Panc1 (cell line): ENCODE data around the gene GALNTL6. TPM values are rescaled to one million over a fixed set of nuclear protein-coding genes. Genes with fewer than 3 reads are reported as not detected.

Experiments
- ATAC-seq: fragments of 200-7000 bp; cut with Tn5 transposase; 2 replicates; pipeline ENCODE4 v1.9.1; 2020; ENCODE audit warnings: mild to moderate bottlenecking, moderate library complexity
- BruUV-seq: library from RNA; stranded (reverse); fragments of 400-500 nt; replicated peaks from 2 replicates; lab custom pipeline; 2021; lab: Mats Ljungman, UMichigan
- CTCF ChIA-PET: fragments of 300-600 bp; sonication (Branson Sonifier 250); formaldehyde crosslinking; loops from one replicate; lab custom pipeline; 2022; ENCODE audit warnings: antibody characterized with exemption; lab: Charles Lee
- POLR2A ChIA-PET: fragments of 300-600 bp; sonication (Branson Sonifier 250); formaldehyde crosslinking; loops from one replicate; lab custom pipeline; 2022; ENCODE audit warnings: antibody characterized with exemption; lab: Charles Lee
- DNase-seq: peaks from one replicate; pipeline ENCODE4 v3.0.0-alpha.2; 2010; ENCODE audit warnings: low read depth, low spot score
- H3K27ac ChIP-seq: 2 replicates; pipeline ENCODE4 v1.5.1; 2011; ENCODE audit warnings: mild to moderate bottlenecking, low read length, inconsistent platforms
- H3K27me3 ChIP-seq: fragments of 200-500 bp; sonication (Bioruptor generic); 2 replicates; pipeline ENCODE4 v1.6.0; 2014; ENCODE audit warnings: low read length, inconsistent platforms; ENCODE audit not compliant: control insufficient read depth, insufficient read depth
- H3K36me3 ChIP-seq: fragments of 200-500 bp; sonication (Bioruptor generic); 2 replicates; pipeline ENCODE4 v1.5.1; 2014; ENCODE audit warnings: inconsistent platforms, mild to moderate bottlenecking, low read length, moderate library complexity; ENCODE audit not compliant: control insufficient read depth, insufficient read depth
- H3K4me1 ChIP-seq: 2 replicates; pipeline ENCODE4 v1.5.1; 2011; ENCODE audit warnings: inconsistent platforms, mild to moderate bottlenecking, low read length, moderate library complexity; ENCODE audit not compliant: control insufficient read depth, insufficient read depth
- H3K4me3 ChIP-seq, 2 experiments: 2 replicates each; pipeline ENCODE4 v1.5.1; 2011 to 2012; ENCODE audit warnings: low read depth in 2 of 2, low read length in 2 of 2, mild to moderate bottlenecking in 2 of 2, inconsistent platforms in 1 of 2, moderate library complexity in 1 of 2
- H3K9me3 ChIP-seq: fragments of 200-500 bp; sonication (Bioruptor generic); 2 replicates; pipeline ENCODE4 v1.5.1; 2014; ENCODE audit warnings: low read depth, mild to moderate bottlenecking, inconsistent platforms, low read length, moderate library complexity; ENCODE audit not compliant: control insufficient read depth, insufficient read depth
- POLR2AphosphoS5 ChIP-seq: IDR thresholded peaks from 2 replicates; pipeline ENCODE4 v1.6.1; 2012; ENCODE audit warnings: mild to moderate bottlenecking, low read depth, low read length, moderate library complexity
- SIN3A ChIP-seq: IDR thresholded peaks from 2 replicates; pipeline ENCODE4 v1.6.1; 2012; ENCODE audit warnings: low read depth, mild to moderate bottlenecking, low read length, moderate library complexity, borderline replicate concordance; ENCODE audit not compliant: insufficient read depth
- TCF7L2 ChIP-seq: IDR thresholded peaks from 2 replicates; pipeline ENCODE4 v1.6.1; 2011; ENCODE audit warnings: mild to moderate bottlenecking, low read depth, low read length, inconsistent platforms
- in situ Hi-C: cut with HindIII; loops from 2 replicates; pipeline ENCODE4 v1.10.0; 2016; ENCODE audit warnings: low sequenced_read_pairs, low pct_unique_long_range_greater_than_20kb
- intact Hi-C: fragments of 100-400 bp; cut with micrococcal nuclease; formaldehyde crosslinking; loops from one replicate; pipeline ENCODE4 v1.10.0; 2022; ENCODE audit not compliant: unreplicated experiment
- total RNA-seq: library from RNA; stranded (reverse); gene quantifications from one replicate; pipeline ENCODE4 v1.2.1, GENCODE V29; 2021; ENCODE audit not compliant: unreplicated experiment
- TF ChIP-seq, protein P1 (sequence below), 2 experiments: IDR thresholded peaks; 2 replicates each; pipeline ENCODE4 v1.6.1; 2011 to 2012; ENCODE audit warnings: low read depth in 2 of 2, control low read depth in 1 of 2, low read length in 1 of 2, mild to moderate bottlenecking in 1 of 2, moderate library complexity in 1 of 2; ENCODE audit not compliant: insufficient read depth in 1 of 2
- TF ChIP-seq, protein P2 (sequence below): fragments of 450-650 bp; IDR thresholded peaks from 2 replicates; pipeline ENCODE4 v1.5.1; 2017; ENCODE audit warnings: mild to moderate bottlenecking

GALNTL6 gene
- total RNA-seq, 1 experiment from 2014 or later, result not detected

DNA sequence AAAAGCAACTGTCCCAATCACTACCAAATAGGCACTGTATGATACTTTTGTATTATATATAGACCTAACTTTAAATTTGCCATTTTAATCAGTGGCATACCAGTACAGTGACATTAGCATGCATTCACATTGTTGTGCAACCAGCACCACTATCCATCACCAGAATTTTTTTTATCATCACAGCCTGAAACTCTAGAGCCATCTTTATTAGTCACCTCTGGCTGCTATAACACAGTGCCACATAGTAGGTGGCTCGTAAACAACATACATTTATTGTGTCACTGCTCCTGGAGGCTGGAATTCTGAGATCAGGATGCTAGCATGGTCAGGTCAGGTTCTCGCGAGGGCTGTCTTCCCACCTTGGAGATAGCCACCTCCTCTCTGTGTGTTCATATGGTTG, 1167.0 kb downstream of the GALNTL6 start:
- POLR2A ChIA-PET, result no interaction called here
- in situ Hi-C loops, result no loop called here
- BruUV-seq, result no TSS peak
- Histone ChIP-seq H3K27me3 (no peaks in the 10 kb centered on the region; the same call in 1 of the 2 replicates), H3K4me3 (no peak overlapping the region), H3K9me3 (no peaks in the 10 kb centered on the region), H3K27ac (no peak overlapping the region), H3K4me1 (no peaks in the 10 kb centered on the region), H3K36me3 (no peaks in the 10 kb centered on the region)
- TF ChIP-seq TCF7L2 (no peak), POLR2AphosphoS5 (no peak), SIN3A (no peak)
- TF ChIP-seq, protein P1, sequence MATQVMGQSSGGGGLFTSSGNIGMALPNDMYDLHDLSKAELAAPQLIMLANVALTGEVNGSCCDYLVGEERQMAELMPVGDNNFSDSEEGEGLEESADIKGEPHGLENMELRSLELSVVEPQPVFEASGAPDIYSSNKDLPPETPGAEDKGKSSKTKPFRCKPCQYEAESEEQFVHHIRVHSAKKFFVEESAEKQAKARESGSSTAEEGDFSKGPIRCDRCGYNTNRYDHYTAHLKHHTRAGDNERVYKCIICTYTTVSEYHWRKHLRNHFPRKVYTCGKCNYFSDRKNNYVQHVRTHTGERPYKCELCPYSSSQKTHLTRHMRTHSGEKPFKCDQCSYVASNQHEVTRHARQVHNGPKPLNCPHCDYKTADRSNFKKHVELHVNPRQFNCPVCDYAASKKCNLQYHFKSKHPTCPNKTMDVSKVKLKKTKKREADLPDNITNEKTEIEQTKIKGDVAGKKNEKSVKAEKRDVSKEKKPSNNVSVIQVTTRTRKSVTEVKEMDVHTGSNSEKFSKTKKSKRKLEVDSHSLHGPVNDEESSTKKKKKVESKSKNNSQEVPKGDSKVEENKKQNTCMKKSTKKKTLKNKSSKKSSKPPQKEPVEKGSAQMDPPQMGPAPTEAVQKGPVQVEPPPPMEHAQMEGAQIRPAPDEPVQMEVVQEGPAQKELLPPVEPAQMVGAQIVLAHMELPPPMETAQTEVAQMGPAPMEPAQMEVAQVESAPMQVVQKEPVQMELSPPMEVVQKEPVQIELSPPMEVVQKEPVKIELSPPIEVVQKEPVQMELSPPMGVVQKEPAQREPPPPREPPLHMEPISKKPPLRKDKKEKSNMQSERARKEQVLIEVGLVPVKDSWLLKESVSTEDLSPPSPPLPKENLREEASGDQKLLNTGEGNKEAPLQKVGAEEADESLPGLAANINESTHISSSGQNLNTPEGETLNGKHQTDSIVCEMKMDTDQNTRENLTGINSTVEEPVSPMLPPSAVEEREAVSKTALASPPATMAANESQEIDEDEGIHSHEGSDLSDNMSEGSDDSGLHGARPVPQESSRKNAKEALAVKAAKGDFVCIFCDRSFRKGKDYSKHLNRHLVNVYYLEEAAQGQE (IDR thresholded peaks at IDR 0.05; ENCODE audit: insufficient read depth in 1 of 2, low read depth in 2 of 2, low read length in 1 of 2), result no peak
- TF ChIP-seq, protein P2, sequence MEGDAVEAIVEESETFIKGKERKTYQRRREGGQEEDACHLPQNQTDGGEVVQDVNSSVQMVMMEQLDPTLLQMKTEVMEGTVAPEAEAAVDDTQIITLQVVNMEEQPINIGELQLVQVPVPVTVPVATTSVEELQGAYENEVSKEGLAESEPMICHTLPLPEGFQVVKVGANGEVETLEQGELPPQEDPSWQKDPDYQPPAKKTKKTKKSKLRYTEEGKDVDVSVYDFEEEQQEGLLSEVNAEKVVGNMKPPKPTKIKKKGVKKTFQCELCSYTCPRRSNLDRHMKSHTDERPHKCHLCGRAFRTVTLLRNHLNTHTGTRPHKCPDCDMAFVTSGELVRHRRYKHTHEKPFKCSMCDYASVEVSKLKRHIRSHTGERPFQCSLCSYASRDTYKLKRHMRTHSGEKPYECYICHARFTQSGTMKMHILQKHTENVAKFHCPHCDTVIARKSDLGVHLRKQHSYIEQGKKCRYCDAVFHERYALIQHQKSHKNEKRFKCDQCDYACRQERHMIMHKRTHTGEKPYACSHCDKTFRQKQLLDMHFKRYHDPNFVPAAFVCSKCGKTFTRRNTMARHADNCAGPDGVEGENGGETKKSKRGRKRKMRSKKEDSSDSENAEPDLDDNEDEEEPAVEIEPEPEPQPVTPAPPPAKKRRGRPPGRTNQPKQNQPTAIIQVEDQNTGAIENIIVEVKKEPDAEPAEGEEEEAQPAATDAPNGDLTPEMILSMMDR, result no peak
- CTCF ChIA-PET, result no interaction called here
- DNase-seq, result no peak
- no peak for ATAC-seq
- intact Hi-C loops, result no loop called here

DNA sequence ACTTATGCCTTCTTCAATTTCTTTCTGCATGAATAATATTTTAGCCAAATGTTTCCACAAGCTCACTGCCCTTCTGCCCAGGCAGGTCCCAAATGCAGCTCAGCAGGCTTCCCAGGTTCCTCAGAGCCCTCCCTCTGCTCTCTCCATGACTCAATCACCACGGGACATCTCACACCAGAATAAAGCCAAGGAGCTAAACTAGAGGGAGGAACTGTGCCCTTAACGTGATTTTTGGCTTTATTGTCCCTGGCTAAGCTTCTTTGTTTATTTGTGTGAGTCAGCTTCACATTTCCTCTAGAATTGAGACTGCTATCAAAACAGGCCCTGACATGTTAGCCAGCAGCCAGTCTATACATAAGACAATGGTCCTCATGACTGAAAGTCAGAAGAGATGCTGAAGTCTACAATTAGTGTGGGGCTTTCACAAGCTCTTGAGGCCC, 1169.0 kb downstream of the GALNTL6 start:
- peak; percentile 74 for ATAC-seq
- no peaks in the 10 kb centered on the region for H3K36me3 ChIP-seq
- in situ Hi-C loops (no loop called here), intact Hi-C loops (no loop called here)
- no peaks in the 10 kb centered on the region; the same call in 1 of the 2 replicates for H3K27me3 ChIP-seq
- TF ChIP-seq, protein P1 (IDR thresholded peaks at IDR 0.05; ENCODE audit: insufficient read depth in 1 of 2, low read depth in 2 of 2, low read length in 1 of 2), result no peak
- TF ChIP-seq POLR2AphosphoS5 (no peak), TCF7L2 (no peak), SIN3A (no peak)
- TF ChIP-seq, protein P2, result no peak
- DNase-seq, result peak; percentile 61
- ChIA-PET CTCF (interaction anchor here (0.6 kb wide), 1 partner anchor 89 kb away, joined by 4 read pairs; no protein-coding TSS in a partner anchor), POLR2A (no interaction called here)
- no peak overlapping the region for H3K27ac ChIP-seq
- no peaks in the 10 kb centered on the region for H3K9me3 ChIP-seq
- BruUV-seq, result no TSS peak
- H3K4me3 ChIP-seq, result no peak overlapping the region
- H3K4me1 ChIP-seq, result no peaks in the 10 kb centered on the region
